SU-DHL-6 (cell line): ENCODE measurements around the gene PRXL2A.

ENCODE experiments used
- H2AFZ ChIP-seq: fragments of 200-600 bp; sonication (generic); 2 replicates; pipeline ENCODE4 v1.6.1; 2014; ENCODE audit warnings: low read depth, mild to moderate bottlenecking, moderate library complexity, mixed read lengths, antibody characterized with exemption, low read length; ENCODE audit not compliant: severe bottlenecking
- H3F3A ChIP-seq: fragments of 200-600 bp; shearing (Covaris generic); 2 replicates; pipeline ENCODE4 v1.6.0; 2016; ENCODE audit warnings: antibody characterized with exemption, mild to moderate bottlenecking; ENCODE audit not compliant: insufficient read depth
- H3K27ac ChIP-seq: fragments of 200-600 bp; sonication (generic); 2 replicates; pipeline ENCODE4 v1.5.1; 2016; ENCODE audit warnings: low read depth, mild to moderate bottlenecking, low read length, moderate library complexity, mixed read lengths
- H3K27me3 ChIP-seq: fragments of 200-600 bp; sonication (generic), shearing (Covaris generic); 2 replicates; pipeline ENCODE4 v1.6.0; 2014; ENCODE audit warnings: mild to moderate bottlenecking, low read length
- H3K36me3 ChIP-seq: fragments of 200-600 bp; sonication (generic); 2 replicates; pipeline ENCODE4 v1.6.1; 2014; ENCODE audit warnings: mild to moderate bottlenecking, low read length, mixed read lengths
- H3K4me2 ChIP-seq: fragments of 300-600, 200-600 bp; shearing (Covaris generic), sonication (generic); 2 replicates; pipeline ENCODE4 v1.6.0; 2014; ENCODE audit warnings: low read length, low read depth, mild to moderate bottlenecking; ENCODE audit not compliant: poor library complexity, severe bottlenecking
- H3K4me3 ChIP-seq: fragments of 200-600 bp; sonication (generic); 2 replicates; pipeline ENCODE4 v1.5.1; 2014; ENCODE audit warnings: antibody characterized with exemption, low read length, mild to moderate bottlenecking, mixed read lengths; ENCODE audit not compliant: insufficient read depth, poor library complexity, severe bottlenecking
- H3K79me2 ChIP-seq: fragments of 200-600 bp; sonication (generic); 2 replicates; pipeline ENCODE4 v1.6.1; 2014; ENCODE audit warnings: mild to moderate bottlenecking, low read length, moderate library complexity; ENCODE audit not compliant: insufficient read depth
- H3K9ac ChIP-seq: fragments of 200-600 bp; sonication (generic); 2 replicates; pipeline ENCODE4 v1.7.0; 2014; ENCODE audit warnings: mild to moderate bottlenecking, low read length
- H3K9me2 ChIP-seq: fragments of 200-600 bp; sonication (generic); replicated peaks from 2 replicates; pipeline ENCODE4 v1.6.1; 2014; ENCODE audit warnings: low read length; ENCODE audit not compliant: insufficient read depth
- H3K9me3 ChIP-seq: fragments of 200-600 bp; sonication (generic); 2 replicates; pipeline ENCODE4 v1.6.1; 2014; ENCODE audit warnings: low read length, mixed read lengths; ENCODE audit not compliant: insufficient read depth
- H4K20me1 ChIP-seq: fragments of 200-600 bp; sonication (generic); 2 replicates; pipeline ENCODE4 v1.6.1; 2014; ENCODE audit warnings: low read depth, mild to moderate bottlenecking, antibody characterized with exemption, low read length, moderate library complexity, mixed read lengths
- EZH2phosphoT487 ChIP-seq: fragments of 200-600 bp; sonication (generic), shearing (Covaris generic); conservative IDR thresholded peaks from 2 replicates; pipeline ENCODE4 v1.6.1; 2018; ENCODE audit warnings: mild to moderate bottlenecking, antibody characterized with exemption, low read length, moderate library complexity, mixed read lengths
- TF ChIP-seq, protein P1 (sequence below): fragments of 200-600 bp; sonication (generic); IDR thresholded peaks from one replicate; pipeline ENCODE4 v1.5.1; 2017; ENCODE audit warnings: antibody characterized with exemption, mild to moderate bottlenecking, low read length, moderate library complexity; ENCODE audit not compliant: insufficient read depth, poor library complexity, severe bottlenecking

PRXL2A gene

GRCh38 chr10:80485946-80486764, 77.8 kb downstream of the PRXL2A start:
- H3K79me2 ChIP-seq = no peaks in the 10 kb centered on the region
- no peaks in the 10 kb centered on the region for H3K27me3 ChIP-seq
- TF ChIP-seq EZH2phosphoT487 = no peak
- TF ChIP-seq, protein P1, sequence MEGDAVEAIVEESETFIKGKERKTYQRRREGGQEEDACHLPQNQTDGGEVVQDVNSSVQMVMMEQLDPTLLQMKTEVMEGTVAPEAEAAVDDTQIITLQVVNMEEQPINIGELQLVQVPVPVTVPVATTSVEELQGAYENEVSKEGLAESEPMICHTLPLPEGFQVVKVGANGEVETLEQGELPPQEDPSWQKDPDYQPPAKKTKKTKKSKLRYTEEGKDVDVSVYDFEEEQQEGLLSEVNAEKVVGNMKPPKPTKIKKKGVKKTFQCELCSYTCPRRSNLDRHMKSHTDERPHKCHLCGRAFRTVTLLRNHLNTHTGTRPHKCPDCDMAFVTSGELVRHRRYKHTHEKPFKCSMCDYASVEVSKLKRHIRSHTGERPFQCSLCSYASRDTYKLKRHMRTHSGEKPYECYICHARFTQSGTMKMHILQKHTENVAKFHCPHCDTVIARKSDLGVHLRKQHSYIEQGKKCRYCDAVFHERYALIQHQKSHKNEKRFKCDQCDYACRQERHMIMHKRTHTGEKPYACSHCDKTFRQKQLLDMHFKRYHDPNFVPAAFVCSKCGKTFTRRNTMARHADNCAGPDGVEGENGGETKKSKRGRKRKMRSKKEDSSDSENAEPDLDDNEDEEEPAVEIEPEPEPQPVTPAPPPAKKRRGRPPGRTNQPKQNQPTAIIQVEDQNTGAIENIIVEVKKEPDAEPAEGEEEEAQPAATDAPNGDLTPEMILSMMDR = no peak
- no peaks in the 10 kb centered on the region for H3K9me3 ChIP-seq
- H3K9me2 ChIP-seq = no peaks in the 10 kb centered on the region
- no peak overlapping the region for H3K4me2 ChIP-seq
- H4K20me1 ChIP-seq = no peaks in the 10 kb centered on the region
- no peaks in the 10 kb centered on the region for H3K36me3 ChIP-seq
- H3K9ac ChIP-seq = no peak overlapping the region
- H3F3A ChIP-seq = no peaks in the 10 kb centered on the region
- no peak overlapping the region for H2AFZ ChIP-seq
- H3K27ac ChIP-seq = no peak overlapping the region
- no peak overlapping the region for H3K4me3 ChIP-seq
